Measurements from ENCODE around the gene HIPK3.
"Not testable (repeated sequence)": the region's sequence is repeated elsewhere in the genome, so short reads cannot be mapped to it uniquely, and the experiment has no call there.

Gene HIPK3

DNA sequence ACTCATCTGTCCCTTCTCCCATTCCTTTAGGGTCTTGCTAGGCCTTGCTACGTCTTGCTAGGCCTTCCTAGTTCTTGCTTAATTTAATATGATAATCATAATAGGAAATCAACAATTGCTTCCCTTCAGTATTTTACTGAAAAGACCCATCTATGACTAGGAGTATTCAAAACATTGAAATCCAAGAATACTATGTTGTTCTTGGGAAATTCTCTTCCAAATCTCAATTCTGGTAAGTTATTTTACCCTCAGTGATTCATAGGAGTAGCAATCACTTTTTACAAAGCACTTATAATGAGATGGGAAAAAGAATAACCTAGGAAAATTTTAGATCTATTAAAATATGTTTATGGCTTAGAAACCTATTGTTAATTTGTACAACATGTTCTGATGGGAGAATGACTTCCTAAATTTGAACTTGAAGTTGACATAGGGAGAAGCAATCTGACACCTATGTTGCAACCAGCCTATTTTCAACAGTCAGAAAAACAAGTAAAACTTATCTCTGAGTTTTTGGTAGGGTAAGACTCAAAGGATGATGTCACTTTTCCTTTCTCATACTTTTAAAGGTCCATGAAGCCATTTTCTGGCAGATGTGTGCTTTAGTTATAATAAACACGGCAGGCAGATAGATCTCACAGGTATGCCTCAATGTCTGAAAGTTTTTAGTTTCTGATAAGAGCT is 29.5 kb upstream of the HIPK3 start:
- TF ChIP-seq Cebpa-rat (IDR thresholded peaks at IDR 0.05): no peak
- Histone ChIP-seq H3K9me3 (no peaks in the 10 kb centered on the region), H3K4me3 (no peak overlapping the region), H3K4me2 (no peak overlapping the region), H3K27me3 (no peaks in the 10 kb centered on the region), H3K9ac (no peak overlapping the region), H4K20me1 (no peaks in the 10 kb centered on the region), H3K36me3 (no peaks in the 10 kb centered on the region), H3K27ac (no peak overlapping the region), H3K4me1 (0 out of 2 replicates have a peak, but pooled peaks cover 2% of the 10 kb centered on the region)

DNA sequence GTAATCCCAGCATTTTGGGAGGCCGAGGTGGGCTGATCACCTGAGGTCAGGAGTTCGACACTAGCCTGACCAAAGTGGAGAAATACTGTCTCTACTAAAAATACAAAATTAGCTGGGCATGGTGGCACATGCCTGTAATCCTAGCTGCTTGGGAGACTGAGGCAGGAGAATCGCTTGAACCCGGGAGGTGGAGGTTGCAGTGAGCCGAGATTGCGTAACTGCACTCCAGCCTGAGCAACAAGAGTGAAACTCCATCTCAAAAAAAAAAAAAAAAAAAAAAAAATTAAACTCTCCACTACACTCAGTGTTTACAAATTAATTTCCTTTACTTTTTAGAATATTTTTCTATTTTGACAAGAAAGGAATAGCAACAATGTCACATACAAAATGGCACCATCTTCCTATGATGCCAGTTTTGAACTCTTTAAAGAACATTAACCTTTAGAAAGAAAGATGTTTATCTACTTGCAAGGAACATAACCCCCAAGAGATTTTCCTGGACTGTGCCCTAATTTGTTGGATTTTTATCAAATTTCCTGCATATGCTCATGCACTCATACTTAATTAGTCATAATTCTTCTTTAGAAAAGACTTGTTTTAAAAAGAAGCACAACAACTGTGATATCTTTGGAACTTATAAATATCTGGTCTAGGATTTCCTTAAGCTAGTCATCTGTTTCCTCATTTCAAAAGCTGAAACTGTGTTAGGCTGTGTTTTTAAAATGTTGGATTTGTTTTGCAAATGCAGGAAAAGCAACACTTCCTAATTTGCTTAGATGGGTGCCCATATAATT is 22.6 kb upstream of the HIPK3 start:
- peak; percentile 75 for TF ChIP-seq Cebpa-rat (IDR thresholded peaks at IDR 0.05)
- H3K9ac ChIP-seq: no peak overlapping the region
- H3K9me3 ChIP-seq: no peaks in the 10 kb centered on the region
- H3K36me3 ChIP-seq: no peaks in the 10 kb centered on the region
- H4K20me1 ChIP-seq: no peaks in the 10 kb centered on the region
- no peaks in the 10 kb centered on the region for H3K27me3 ChIP-seq
- H3K4me2 ChIP-seq: peak overlapping the region; percentile 44
- H3K4me3 ChIP-seq: no peak overlapping the region
- peaks cover 13% of the 10 kb centered on the region; the same call in 1 of the 2 replicates for H3K4me1 ChIP-seq
- no peak overlapping the region for H3K27ac ChIP-seq

- no peak overlapping the region for H3K4me3 ChIP-seq
Measured at GRCh38 chr11:33237039-33237597, 20.1 kb upstream of the HIPK3 start.

DNA sequence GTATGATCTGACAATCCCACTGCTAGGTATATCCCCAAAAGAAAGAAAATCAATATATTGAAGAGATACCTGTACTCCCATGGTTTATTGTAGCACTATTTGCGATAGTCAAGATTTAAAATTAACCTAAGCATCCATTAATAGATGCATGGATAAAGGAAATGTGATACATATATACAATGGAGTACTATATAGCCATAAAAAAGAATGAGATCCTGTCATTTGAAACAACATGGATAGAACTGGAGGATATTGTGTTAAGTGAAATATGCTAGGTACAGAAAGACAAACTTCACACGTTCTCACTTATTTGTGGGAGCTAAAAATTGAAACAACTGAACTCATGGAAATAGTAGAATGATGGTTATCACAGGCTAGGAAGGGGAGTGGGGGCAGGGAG is 14.6 kb upstream of the HIPK3 start:
- Histone ChIP-seq H4K20me1 (no peaks in the 10 kb centered on the region), H3K4me1 (no peaks in the 10 kb centered on the region), H3K27me3 (no peaks in the 10 kb centered on the region), H3K9me3 (peaks cover 4% of the 10 kb centered on the region; the same call in 1 of the 2 replicates), H3K4me3 (no peak overlapping the region), H3K4me2 (no peak overlapping the region), H3K9ac (no peak overlapping the region), H3K36me3 (no peaks in the 10 kb centered on the region), H3K27ac (no peak overlapping the region)
- TF ChIP-seq Cebpa-rat (IDR thresholded peaks at IDR 0.05): no peak

More at GRCh38 chr11:33237039-33237597, 20.1 kb upstream of the HIPK3 start:
- no peaks in the 10 kb centered on the region for H3K27me3 ChIP-seq
- no peak overlapping the region for H3K4me2 ChIP-seq
- H3K9me3 ChIP-seq: no peaks in the 10 kb centered on the region
- H3K4me1 ChIP-seq: peaks cover 13% of the 10 kb centered on the region; the same call in 1 of the 2 replicates
- H3K9ac ChIP-seq: no peak overlapping the region
- no peaks in the 10 kb centered on the region for H4K20me1 ChIP-seq
- no peaks in the 10 kb centered on the region for H3K36me3 ChIP-seq
- H3K27ac ChIP-seq: no peak overlapping the region
- no peak for TF ChIP-seq Cebpa-rat (IDR thresholded peaks at IDR 0.05)

GRCh38 chr11:33243654-33244053 is 13.5 kb upstream of the HIPK3 start:
- H3K9ac ChIP-seq, H3K27me3 ChIP-seq, H3K4me1 ChIP-seq, H3K9me3 ChIP-seq, H3K4me3 ChIP-seq, H3K4me2 ChIP-seq, H4K20me1 ChIP-seq, H3K27ac ChIP-seq, H3K36me3 ChIP-seq: not testable (repeated sequence)

DNA sequence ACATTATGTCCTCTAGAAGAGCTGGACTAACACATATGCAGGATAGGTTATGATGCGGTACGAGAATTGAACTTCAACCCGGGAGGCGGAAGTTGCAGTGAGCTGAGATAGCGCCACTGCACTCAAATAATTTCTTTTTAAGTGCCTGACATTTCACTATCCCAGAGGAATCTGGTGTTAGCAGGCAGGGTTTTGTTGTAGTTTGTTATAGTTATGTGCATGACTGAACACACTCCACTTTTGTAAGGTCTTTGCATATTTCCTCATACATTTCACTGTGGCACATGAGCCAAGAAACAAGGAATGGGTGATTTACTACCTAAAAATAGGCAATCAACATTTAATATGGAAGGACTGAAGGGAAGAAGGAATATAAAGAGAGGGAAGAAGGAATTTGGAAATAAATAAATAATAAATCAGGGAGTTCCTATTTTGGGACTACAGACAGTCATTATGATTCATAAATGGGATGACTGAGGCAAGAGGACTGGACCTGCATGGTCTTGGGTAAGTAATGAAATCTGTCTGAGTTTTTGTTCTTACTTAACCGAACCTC is 8.7 kb upstream of the HIPK3 start:
- Histone ChIP-seq H3K27ac (no peak overlapping the region), H3K36me3 (no peaks in the 10 kb centered on the region), H3K4me2 (no peak overlapping the region), H3K4me1 (no peaks in the 10 kb centered on the region), H4K20me1 (no peaks in the 10 kb centered on the region), H3K9me3 (no peaks in the 10 kb centered on the region; the same call in 1 of the 2 replicates), H3K27me3 (no peaks in the 10 kb centered on the region), H3K9ac (no peak overlapping the region), H3K4me3 (no peak overlapping the region)
- no peak for TF ChIP-seq Cebpa-rat (IDR thresholded peaks at IDR 0.05)

DNA sequence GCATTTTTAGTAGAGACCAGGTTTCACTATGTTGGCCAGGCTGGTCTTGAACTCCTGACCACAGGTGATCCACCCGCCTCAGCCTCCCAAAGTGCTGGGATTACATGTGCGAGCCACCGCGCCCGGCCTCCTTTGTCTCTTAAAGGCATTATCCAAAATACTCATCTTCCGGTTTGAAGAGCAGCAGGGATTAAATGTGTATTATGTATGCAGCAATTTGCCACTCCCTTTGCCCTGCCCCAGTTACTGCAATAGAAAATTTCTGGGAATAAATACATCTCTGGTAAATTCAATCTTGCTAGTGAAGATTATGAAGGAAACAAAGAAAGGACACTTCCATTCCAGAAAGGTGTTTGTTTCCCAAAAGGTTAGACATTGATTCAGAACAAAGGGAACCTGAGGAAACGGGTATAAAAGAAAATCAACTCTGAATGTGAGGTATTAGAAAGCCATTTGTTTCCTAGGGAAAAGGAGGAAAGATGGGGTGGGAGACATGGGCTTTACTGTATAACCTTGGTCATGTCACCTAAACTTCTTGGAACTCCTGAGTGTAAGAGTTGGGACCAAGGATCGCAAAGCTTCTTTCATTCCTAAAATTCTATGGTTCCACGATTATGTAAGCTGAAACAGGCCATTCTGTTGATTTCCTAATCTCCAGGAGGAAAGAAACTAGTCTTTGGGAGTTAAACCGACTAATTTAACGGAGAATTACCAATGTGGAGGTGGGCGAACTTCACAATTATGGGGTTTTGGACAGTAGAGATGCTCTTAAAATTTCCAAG is 959 bp upstream of the HIPK3 start:
- Histone ChIP-seq H3K27ac (peak overlapping the region; percentile 100), H3K27me3 (no peaks in the 10 kb centered on the region), H3K4me1 (peaks cover 22% of the 10 kb centered on the region), H3K36me3 (no peaks in the 10 kb centered on the region), H3K9me3 (no peaks in the 10 kb centered on the region), H4K20me1 (peaks cover 27% of the 10 kb centered on the region), H3K4me2 (peak overlapping the region; percentile 85), H3K9ac (peak overlapping the region; percentile 99), H3K4me3 (peak overlapping the region; percentile 96)
- no peak for TF ChIP-seq Cebpa-rat (IDR thresholded peaks at IDR 0.05)

DNA sequence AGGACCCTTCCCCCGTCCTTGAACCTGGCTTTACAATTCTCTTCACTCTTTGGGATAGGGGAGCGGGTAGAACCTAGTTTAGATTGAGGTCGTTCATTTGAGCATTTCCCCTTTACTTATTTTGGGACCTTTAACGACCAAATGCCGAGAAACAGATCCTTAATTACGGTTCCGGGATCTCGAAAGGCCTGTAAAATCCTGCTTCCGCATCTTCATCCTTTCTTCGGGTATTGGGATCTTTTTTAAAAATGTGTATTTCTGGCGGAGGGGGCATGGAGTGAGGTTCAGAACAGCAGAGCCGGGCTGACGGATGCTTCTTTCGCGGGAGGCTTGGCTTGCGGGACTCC is 395 bp upstream of the HIPK3 start:
- no peaks in the 10 kb centered on the region for H3K27me3 ChIP-seq
- peak overlapping the region; percentile 99 for H3K9ac ChIP-seq
- peaks cover 26% of the 10 kb centered on the region for H3K4me1 ChIP-seq
- peak overlapping the region; percentile 96 for H3K4me3 ChIP-seq
- H3K9me3 ChIP-seq: no peaks in the 10 kb centered on the region; the same call in 1 of the 2 replicates
- H3K4me2 ChIP-seq: peak overlapping the region; percentile 85
- peaks cover 32% of the 10 kb centered on the region for H4K20me1 ChIP-seq
- peak overlapping the region; percentile 100 for H3K27ac ChIP-seq
- H3K36me3 ChIP-seq: no peaks in the 10 kb centered on the region
- TF ChIP-seq Cebpa-rat (IDR thresholded peaks at IDR 0.05): no peak

DNA sequence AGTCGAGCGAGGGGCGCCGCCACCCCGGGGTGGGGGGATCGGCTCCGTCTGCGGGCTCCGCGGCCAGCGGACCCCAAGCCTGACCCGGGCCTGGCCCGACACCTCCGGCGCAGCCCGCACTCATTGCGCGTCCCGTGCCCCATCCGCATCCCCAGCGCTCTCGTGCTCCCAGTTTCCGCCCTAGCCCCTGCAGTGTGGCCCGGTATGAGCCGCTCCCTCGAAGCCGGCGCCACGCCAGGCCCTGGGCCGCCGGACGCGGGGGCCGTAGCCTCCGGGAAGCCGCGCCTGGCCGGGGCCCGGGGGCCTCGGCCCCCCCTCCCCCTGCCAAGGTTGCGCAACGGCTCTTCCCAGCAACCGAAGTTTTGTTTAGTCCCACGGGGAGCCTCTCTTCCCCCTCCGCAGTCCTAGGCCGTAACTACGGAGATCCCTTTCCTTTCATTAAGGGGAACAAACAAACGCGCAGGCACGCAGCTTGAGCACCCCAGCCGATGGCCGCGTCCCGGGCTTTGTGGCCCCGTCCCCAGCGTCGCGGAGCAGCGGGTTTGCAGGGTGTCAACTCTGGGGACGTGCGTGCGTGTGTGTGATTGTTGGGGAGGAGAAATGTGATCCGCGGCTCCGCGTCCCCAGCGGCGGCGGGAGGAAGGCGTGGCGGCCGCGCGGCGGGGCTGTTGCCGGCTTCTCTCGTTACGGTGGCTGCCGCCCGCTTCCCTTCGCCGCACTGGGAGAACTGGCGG is 883 bp downstream of the HIPK3 start:
- Histone ChIP-seq H3K4me3 (peak overlapping the region; percentile 96), H3K9me3 (no peaks in the 10 kb centered on the region; the same call in 1 of the 2 replicates), H3K36me3 (no peaks in the 10 kb centered on the region), H3K27ac (peak overlapping the region; percentile 100), H3K4me2 (peak overlapping the region; percentile 85), H3K9ac (peak overlapping the region; percentile 99), H3K4me1 (peaks cover 39% of the 10 kb centered on the region), H4K20me1 (peaks cover 45% of the 10 kb centered on the region), H3K27me3 (no peaks in the 10 kb centered on the region)
- peak; percentile 100 for TF ChIP-seq Cebpa-rat (IDR thresholded peaks at IDR 0.05)

Data from BLaER1 (cell line).